Measurements from ENCODE around the gene SMARCC1.

Gene SMARCC1

GRCh38 chr3:47781685-47782445 is at the start of gene SMARCC1:
Gene SMARCC1 (minus strand): TSS chr3:47781893. CDS start chr3:47781797, 96 bp downstream.
- DNase-seq, result peak; percentile 98

DNA sequence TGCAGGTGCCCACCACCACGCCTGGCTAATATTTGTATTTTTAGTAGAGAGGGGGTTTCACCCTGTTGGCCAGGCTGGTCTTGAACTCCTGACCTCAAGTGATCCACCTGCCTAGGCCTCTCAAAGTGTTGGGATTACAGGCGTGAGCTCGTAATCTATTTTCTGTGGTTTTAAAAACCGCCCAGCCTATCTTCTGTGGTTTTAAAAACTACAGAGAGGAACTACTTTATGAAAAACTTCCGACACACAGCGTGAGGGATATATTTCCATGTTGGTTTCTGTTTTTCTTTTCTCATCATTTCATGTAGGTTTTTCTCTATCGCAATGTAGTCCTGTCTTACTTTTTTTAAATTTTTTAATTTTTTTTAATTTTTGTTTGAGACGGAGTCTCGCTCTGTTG is 47.8 kb upstream of the SMARCC1 start:
- DNase-seq, result peak; percentile 3

GRCh38 chr3:47825590-47825989 is 43.9 kb upstream of the SMARCC1 start:
- DNase-seq, result no peak

DNA sequence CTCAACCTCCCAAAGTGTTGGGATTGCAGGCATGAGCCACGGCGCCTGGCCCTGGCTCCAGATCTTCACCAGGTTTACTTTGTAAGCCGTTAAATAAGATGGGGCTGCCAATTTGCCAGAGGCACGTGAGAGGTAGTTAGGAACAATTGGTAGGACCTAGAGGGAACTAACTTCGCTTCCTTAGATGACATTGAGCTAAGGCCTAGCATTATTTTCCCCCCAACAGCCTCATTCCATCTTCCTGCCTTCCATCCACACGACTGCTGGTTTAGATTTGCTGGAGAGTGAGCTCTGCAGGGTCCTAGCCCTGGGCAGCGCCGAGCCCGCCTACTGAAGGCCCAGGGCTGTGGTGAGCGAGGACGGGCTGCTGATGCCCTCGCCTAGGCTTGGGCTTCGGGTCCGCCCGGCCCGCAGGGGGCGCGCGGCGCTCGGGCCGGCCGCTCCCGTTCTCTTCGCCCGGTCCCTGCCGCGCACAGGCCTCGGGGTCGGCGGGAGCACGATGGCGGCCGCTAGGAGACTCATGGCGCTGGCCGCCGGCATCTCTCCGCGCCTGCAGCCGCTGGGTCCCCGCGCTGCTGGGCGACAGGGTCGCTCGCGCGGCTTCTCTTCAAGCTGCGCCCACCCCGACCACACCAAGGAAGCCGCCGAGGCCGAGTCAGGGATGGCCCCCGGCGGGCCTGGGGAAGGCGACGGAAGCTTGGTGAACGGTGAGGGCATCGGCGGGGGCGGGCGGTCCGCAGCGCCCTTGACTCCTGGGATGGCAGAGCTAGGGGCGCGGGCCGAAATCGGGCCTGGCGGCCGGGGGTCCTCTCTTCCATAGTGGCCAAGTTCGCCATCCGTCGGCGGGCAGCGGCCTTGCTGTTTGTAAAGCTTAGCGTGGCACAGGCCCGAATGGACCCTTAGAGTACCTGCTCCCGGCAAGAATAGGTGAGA is 43.1 kb upstream of the SMARCC1 start:
- peak; percentile 84 for DNase-seq

GRCh38 chr3:47817609-47818008 is 35.9 kb upstream of the SMARCC1 start:
- DNase-seq, result no peak

GRCh38 chr3:47813551-47814177 is 32.0 kb upstream of the SMARCC1 start:
- DNase-seq, result no peak

DNA sequence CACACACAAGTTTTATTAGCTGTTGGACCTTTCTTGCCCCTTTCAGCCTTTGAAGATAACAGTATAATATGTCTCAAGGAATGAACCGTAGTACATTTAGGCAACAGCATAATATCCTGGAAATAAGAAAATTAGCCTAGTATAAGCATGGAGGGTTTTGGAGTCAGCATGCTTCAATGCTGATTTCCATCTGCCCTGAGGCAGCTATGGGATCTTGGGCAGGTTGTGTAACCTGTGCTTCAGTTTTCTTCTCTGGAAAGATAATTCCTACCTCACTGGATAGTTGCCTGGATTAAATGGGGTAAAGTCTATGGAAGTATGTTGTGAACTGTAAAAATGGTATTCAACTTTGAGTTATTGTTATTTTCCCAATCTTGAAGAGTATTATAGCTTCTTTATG is 22.9 kb upstream of the SMARCC1 start:
- no peak for DNase-seq

DNA sequence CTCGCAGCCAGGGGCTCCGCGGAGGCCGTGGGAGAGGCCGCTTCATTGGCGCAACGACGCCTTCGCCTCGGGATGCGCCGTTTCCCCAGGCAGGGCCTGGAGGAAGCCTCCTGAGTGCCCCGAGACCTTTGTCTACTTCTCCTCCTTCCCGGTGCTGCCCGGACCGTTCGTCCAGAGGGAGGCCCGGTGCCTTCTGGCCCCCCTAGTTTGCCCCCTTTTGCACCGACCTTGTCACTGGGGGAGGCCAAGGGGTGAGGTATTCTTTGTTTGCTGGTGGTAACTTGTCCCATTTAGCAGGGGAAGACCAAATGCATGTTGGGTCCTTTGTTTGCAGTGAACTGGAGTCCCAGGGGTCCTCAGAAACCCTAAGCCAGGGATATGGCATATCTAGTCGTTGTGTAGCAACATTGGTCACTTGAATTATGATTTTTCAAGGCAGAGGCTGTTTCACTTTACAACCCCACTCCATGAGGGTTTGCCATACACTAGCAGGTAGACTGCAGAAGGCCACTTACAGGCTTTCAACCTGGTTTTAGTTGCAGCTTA is 21.9 kb upstream of the SMARCC1 start:
- no peak for DNase-seq

DNA sequence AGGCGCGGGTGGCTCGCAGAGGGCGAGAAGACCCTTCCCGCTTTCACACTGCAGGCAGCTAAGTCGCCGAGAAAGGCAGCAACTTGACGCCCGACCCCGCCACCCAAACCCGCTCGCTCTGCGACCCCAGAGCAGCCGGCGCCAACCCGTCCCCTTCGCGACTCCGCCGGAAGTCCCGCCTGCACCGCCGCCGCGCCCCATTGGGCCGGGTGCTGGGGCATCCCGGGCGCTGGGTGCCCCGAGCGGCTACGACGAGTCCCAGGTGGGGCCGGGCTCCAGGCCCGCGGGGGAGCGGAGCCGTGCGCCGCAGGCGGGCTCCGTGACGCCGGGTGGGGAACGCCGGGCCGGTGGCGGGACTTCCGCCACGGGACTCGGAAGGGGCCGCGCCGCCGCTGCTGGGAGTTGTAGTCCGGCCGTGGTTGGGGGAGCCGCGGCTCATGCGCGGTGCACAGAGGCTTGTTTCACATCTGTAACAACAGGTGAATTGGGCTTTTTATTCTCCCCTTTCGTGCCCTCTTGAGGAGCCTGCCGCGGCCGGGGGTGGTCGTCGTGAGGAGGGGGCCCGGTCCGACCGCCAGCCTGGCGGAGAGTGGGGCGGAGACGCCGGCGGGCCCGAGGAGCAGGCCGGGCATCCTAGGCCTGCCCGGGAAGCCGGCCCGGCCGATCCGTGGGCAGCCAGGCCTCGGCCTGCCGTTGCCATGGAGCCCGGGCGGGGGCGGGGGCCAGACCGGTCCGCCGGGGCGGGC is 21.2 kb upstream of the SMARCC1 start, which contains the start of gene DHX30:
DHX30 (plus strand) TSS at position 405 of the 746 bp plus-strand sequence. CDS start 7,546 bp downstream, outside the sequence.
- peak; percentile 89 for DNase-seq

GRCh38 chr3:47799733-47800132 is 18.0 kb upstream of the SMARCC1 start:
- DNase-seq, result no peak

GRCh38 chr3:47794544-47794943 is 12.9 kb upstream of the SMARCC1 start:
- no peak for DNase-seq

GRCh38 chr3:47792699-47793098 is 11.0 kb upstream of the SMARCC1 start:
- DNase-seq, result no peak

DNA sequence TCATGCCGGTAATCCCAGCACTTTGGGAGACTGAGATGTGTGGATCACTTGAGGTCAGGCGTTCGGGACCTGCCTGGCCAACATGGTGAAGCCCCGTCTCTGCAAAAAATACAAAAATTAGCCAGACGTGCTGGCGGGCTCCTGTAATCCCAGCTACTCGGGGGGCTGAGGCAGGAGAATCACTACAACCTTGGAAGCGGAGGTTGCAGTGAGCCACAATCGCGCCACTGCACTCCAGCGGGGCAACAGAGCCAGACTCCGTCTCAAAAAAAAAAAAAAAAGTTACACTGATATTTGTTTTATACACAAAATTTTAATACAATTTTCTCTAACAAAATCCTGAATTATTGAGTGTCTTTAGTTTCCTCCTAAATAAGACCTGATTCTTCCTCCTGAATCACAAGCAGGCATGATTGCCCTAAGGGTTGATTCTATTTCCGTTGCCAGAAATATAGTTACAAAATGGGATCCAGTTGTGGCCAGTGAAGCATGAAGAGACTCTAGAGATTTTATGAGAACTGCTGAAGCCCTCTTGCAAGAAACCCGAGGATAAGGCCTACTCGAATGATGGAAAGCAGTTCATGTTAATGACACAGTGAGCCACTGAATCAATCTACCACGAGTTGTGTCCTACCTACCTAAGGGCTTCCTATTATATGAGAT is 9.6 kb upstream of the SMARCC1 start:
- no peak for DNase-seq

GRCh38 chr3:47783673-47784072 is 2.0 kb upstream of the SMARCC1 start:
- no peak for DNase-seq

GRCh38 chr3:47782446-47783308 is 984 bp upstream of the SMARCC1 start:
- no peak for DNase-seq

GRCh38 chr3:47780741-47781684 is 680 bp downstream of the SMARCC1 start:
- peak; percentile 70 for DNase-seq

DNA sequence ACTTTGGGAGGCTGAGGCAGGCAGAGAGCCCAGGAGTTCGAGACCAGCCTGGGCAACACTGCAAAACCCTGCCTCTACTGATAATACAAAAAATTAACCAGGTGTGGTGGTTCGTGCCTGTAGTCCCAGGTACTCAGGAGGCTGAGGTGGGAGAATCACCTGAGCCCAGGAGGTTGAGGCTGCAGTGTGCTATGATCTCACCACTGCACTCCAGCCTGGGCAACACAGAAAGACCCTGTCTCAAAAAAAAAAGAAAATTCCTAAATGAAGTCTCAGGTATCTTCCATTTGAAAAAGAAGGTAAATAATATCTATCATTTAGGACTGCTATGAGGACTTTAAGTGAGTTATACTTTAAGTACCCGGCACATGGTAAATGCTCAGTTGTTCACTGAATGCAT is 2.9 kb downstream of the SMARCC1 start:
- no peak for DNase-seq

DNA sequence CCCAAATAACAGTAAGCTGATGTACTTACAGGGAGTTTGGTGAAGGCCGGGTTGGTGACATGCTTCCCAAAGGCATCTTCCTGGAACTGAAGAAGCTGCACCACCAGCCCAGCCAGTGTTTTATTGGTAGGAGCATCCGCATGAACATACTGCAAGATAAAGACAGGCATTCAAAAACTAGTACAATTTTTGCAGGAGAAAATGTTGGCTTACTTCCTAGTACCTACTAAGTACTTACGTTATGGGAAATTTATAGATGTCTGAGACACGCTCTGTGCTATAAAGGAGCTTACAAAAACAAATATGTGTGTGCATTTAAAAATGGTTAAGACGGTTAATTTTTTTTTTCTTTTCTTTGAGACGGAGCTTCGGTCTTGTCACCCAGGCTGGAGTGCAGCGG is 8.9 kb downstream of the SMARCC1 start:
- DNase-seq, result no peak

- no peak for DNase-seq
Measured at GRCh38 chr3:47772047-47772446, 9.6 kb downstream of the SMARCC1 start.

All from CD4-positive, alpha-beta T cell treated with Interleukin-10 for 1 hour (primary cell).